NOMO-1 treated with dmso at 0.1 percent for 144 hours (cell line): ENCODE measurements around the gene AKAP8L.
"Not testable (repeated sequence)": the region's sequence is repeated elsewhere in the genome, so short reads cannot be mapped to it uniquely, and the experiment has no call there.

Experiments used
- DNase-seq: peaks from one replicate; lab custom pipeline; 2025; ENCODE audit not compliant: unreplicated experiment; lab: John Stamatoyannopoulos, UW

Gene AKAP8L

GRCh38 chr19:15354566-15355296, 64.1 kb downstream of the AKAP8L start:
- DNase-seq = no peak

GRCh38 chr19:15353908-15354307, 64.9 kb downstream of the AKAP8L start:
- DNase-seq = no peak

DNA sequence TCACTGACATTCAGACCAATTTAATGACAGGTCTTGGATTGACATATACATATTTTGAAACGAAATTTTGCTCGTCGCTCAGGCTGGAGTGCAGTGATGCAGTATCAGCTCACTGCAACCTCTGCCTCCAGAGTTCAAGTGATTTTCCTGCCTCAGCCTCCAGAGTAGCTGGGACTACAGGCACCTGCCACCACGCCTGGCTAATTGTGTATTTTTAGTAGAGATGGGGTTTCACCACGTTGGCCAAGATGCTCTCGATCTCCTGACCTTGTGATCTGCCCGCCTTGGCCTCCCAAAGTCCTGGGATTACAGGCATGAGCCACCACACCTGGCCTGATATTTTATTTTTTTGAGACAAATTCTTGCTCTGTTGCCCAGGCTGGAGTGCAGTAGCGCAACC, 66.3 kb downstream of the AKAP8L start:
- not testable (repeated sequence) for DNase-seq

DNA sequence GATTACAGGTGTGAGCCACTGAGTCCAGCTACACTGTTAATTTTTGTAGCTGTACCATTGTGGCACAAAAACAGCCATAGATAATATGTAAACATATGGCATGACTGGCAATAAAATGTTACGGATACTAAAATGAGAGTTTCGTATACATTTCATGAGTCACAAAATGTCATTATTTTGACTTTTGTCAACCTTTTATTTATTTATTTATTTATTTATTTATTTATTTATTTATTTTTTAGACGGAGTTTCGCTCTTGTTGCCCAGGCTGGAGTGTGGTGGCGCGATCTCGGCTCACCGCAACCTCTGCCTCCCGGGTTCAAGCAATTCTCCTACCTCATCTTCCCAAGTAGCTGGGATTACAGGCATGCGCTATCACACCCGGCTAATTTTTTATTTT, 77.5 kb downstream of the AKAP8L start:
- not testable (repeated sequence) for DNase-seq

DNA sequence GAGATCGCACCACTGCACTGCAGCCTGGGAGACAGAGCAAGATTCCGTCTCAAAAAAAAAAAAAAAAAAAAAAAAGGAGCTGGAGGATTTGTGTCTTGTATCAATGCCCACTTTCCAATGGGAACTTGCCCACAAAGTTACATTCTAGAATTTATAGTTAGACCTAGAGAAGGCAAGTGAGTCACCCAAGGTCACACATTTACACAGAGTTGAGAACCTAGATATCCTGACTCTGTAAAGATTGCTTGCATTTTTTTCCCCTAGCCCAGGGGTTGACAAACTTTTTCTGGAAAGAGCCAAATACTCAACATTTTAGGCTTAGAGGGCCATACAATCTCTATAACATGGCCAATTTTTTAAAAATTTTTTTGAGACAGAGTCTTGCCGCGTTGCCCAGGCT, 78.7 kb downstream of the AKAP8L start:
- no peak for DNase-seq

DNA sequence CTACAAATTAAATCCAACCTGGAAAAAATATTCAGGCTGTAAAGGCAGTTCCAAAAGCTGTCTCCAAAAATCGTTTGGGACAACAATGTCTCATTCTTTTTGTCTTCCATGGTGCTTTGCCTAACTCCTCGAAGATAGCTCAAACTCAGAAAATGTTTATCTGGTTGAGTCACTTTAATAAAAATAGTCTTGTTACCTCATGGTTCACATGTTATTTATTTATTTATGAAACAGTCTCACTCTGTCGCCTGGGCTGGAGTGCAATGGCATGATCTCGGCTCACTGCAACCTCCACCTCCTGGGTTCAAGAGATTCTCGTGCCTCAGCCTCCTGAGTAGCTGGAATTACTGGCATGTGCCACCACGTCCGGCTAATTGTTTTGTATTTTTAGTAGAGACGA, 81.6 kb downstream of the AKAP8L start:
- no peak for DNase-seq

DNA sequence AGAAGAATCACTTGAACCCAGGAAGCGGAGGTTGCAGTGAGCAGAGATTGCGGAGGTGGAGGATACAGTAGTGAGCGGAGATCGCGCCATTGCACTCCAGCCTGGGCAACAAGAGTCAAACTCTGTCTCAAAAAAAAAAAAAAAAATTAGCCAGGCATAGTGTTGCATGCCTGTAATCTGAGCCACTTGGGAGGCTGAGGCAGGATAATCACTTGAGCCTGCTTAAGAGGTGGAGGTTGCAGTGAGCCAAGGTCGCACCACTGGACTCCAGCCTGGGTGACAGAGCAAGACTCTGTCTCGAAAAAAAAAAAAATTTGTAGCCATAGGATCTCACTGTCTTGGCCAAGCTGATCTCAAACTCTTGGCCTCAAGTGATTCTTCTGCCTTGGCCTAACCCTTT, 82.8 kb downstream of the AKAP8L start:
- not testable (repeated sequence) for DNase-seq

DNA sequence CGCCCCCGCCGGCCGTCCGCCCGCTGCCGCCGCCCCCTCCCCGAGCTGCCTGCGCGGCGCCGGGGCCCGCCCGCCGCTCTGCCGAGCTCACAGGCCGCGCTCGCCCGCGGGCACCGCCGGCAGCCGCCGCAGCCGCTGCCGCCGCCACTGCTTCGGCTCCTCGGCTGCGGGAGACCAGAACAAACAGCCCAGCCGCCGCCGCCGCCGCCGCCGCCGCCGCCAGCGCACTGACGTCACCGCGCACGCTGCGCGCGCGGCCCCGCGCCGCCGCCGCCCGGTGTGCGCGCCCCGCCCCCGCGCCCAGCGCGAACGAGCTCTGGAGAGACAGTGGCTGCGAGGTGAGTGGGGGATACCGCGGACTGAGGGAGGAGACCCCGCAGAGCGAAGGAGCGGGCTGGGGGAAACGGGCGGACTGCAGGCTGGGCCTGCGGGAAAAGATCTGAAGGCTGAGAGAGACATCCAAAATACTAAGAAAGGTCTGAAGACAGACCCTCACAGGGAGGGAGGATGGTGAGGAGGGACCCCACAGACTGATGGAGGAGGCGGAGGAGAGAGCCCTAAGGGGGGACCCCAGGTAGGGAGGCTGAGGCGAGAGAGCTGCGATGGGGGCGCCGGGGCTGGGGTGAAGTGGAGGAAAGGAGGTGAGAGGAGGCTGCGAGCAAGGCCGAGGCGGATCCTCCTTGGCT, 86.3 kb downstream of the AKAP8L start, which contains the start of gene BRD4:
BRD4 (minus strand) TSS at position 229 of the 686 bp plus-strand sequence. CDS start 59,440 bp downstream, outside the sequence.
- peak; percentile 40 for DNase-seq

DNA sequence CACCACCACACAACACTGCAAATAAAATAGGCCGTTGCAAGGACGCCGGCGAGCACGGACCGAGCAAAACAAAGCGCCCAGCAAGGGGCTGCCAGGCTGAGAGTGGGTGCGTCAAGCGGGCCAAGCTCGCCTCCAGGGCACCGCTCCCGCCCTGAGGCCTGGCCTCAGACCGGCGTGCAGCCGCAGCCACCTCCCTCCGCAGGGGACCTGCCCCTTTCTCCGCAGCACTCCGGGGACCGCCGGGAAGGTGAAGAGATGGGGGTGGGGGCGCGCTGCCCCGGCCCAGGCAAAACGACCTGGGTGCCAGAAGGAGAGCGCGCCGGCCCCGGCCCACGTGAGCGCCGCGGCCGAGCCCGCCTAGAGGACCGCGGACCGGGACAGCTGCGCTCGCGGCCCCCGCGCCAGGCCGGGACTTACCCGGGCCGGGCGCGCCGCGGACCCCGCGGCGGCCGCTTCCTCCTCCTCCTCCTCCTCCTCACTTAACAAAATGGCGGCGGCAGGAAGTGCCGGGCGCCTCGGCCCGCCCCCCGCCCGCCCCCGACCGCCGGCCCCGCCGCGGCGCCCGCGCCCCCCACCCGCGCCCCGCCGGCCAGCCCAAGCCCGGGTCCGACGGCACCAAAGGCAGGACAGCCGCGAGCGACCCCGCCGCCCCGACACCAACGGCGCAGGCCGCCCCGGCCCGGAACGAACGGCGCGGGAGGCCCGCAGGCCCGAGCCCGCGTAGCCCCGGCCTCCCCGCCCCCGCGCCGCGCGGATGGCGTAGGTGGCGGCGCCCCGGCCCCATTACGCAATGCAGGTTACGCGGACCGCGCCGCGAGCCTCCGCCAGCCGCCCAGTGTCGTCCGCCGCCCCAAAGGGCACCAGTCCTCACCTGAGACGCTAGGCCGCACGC, 87.1 kb downstream of the AKAP8L start:
- DNase-seq = peak; percentile 24

DNA sequence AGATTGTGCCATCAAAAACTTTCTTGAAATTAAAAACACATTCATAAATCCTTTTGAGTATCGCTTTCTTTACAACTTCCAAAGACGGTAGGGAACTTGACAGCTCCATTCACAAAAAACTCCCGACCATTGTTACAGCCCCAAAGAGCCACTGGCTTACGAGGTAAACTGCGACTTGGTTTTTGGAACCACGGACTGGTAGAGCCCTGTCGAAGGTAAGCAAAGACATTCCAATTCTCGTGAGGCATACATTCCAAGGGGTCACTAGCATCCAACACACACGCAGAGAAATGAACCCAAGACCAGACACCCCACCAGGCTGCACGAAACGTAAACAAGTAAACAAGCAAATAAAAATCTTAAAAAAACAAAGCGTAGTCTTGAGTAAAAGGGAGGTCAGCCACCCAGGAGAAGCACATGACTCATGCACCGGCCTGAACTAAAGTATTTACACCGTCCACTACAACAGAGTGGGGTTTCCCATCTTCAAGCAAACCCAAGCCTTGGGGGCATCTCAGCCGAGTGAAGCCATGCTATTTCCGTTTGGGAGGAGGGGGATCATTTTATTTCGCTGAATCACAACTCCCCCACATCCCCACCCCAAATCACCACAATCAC, 87.9 kb downstream of the AKAP8L start:
- DNase-seq = no peak
